GM12892 (cell line): Measurements from ENCODE around the gene RGS9.

Experiments used
- POLR2A ChIP-seq: IDR thresholded peaks from 2 replicates; pipeline ENCODE4 v1.6.1; 2011; ENCODE audit warnings: low read depth, low read length, control low read depth
- POLR2AphosphoS5 ChIP-seq: IDR thresholded peaks from 2 replicates; pipeline ENCODE4 v1.6.1; 2011; ENCODE audit warnings: low read depth, low read length, control low read depth
- TAF1 ChIP-seq: IDR thresholded peaks from 2 replicates; pipeline ENCODE4 v1.6.1; 2011; ENCODE audit warnings: low read depth, mild to moderate bottlenecking, control low read depth, low read length, borderline replicate concordance

DNA sequence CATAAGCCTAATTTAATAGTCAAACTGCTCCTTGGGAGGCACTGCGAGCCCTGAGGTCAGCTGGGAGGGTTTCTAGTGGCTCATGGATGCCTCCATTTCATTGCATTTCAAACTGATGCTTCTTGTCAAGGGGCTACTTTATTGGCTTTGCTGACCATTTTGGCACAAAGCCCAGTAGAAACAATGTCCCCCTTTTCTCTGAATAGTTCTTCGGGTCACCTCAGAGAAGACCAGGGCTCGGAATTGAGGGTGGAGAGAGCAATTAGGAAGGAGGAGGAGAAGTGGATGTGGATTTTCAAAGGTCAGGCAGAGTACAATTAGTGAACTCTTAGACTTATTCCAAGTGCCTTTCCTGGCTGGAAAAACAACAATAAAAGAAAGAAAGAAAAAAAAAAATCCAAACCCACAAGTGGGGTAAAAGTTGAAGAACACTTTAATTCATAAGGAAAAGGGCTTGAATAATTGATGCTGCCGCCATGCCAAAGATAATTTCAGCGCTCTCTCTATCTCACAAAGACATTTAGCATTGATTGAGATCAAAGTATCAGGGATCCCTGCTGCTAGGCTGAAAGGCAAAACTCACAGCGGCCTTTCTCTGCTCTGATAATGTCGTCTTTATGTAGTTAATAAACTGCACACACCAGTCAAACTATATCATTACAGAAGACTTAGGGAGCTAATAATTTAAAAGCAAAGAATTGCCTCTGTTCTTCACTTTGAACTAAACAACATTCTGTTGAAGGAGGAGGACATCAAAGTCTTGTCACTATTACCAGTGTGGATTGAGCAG lies 122.7 kb downstream of the RGS9 start:
- no peak for TF ChIP-seq POLR2A
- TF ChIP-seq POLR2AphosphoS5 = no peak
- no peak for TF ChIP-seq TAF1
